ENCODE measurements around the gene MRPL24.

GRCh38 chr1:156740741-156741480 lies at the start of gene MRPL24:
- TF ChIP-seq CTCF (IDR thresholded peaks at IDR 0.05) (no peak), POLR2AphosphoS5 (IDR thresholded peaks at IDR 0.05) (peak; percentile 100)

Data from prostate gland (tissue), 2 donors.